ENCODE measurements around the gene KANSL2.
"Not testable (repeated sequence)": the region's sequence is repeated elsewhere in the genome, so short reads cannot be mapped to it uniquely, and the experiment has no call there.

The KANSL2 gene

GRCh38 chr12:48682927-48683326, 889 bp upstream of the KANSL2 start:
- no peak for DNase-seq

- peak in 1 of 2 donors; percentile 12 for DNase-seq
These were observed 481 bp upstream of the KANSL2 start for GRCh38 chr12:48682533-48682905.

GRCh38 chr12:48681399-48681709, 684 bp downstream of the KANSL2 start:
- peak in 1 of 2 donors; percentile 8 for DNase-seq

- no peak for DNase-seq
These were observed 1.2 kb downstream of the KANSL2 start for GRCh38 chr12:48680861-48681260.

GRCh38 chr12:48678551-48679185, 3.4 kb downstream of the KANSL2 start:
- no peak for DNase-seq

- DNase-seq = no peak
These were observed 10.7 kb downstream of the KANSL2 start for GRCh38 chr12:48671231-48671856.

- DNase-seq = no peak
These were observed 13.0 kb downstream of the KANSL2 start for GRCh38 chr12:48668996-48669395.

GRCh38 chr12:48659863-48660262, 22.2 kb downstream of the KANSL2 start:
- DNase-seq = no peak

GRCh38 chr12:48651681-48652080, 30.4 kb downstream of the KANSL2 start:
- DNase-seq = no peak

- DNase-seq = not testable (repeated sequence)
These were observed 36.7 kb downstream of the KANSL2 start for GRCh38 chr12:48645354-48645753.

GRCh38 chr12:48643011-48643410, 39.0 kb downstream of the KANSL2 start:
- DNase-seq = no peak

- DNase-seq = not testable (repeated sequence)
These were observed 40.1 kb downstream of the KANSL2 start for GRCh38 chr12:48641752-48642555.

- DNase-seq = no peak
These were observed 41.2 kb downstream of the KANSL2 start for GRCh38 chr12:48640854-48641253.

GRCh38 chr12:48640428-48640827, 41.6 kb downstream of the KANSL2 start:
- no peak for DNase-seq

GRCh38 chr12:48631071-48631470, 51.0 kb downstream of the KANSL2 start:
- DNase-seq = no peak

- DNase-seq = no peak
These were observed 51.7 kb downstream of the KANSL2 start for GRCh38 chr12:48630346-48630745.

GRCh38 chr12:48629541-48629940, 52.5 kb downstream of the KANSL2 start:
- no peak for DNase-seq

- DNase-seq = no peak
These were observed 54.5 kb downstream of the KANSL2 start for GRCh38 chr12:48627556-48627955.

- DNase-seq = not testable (repeated sequence)
These were observed 59.0 kb downstream of the KANSL2 start for GRCh38 chr12:48622997-48623396.

GRCh38 chr12:48618541-48618940, 63.5 kb downstream of the KANSL2 start:
- DNase-seq = peak; percentile 62 to 78

GRCh38 chr12:48615681-48616080, 66.4 kb downstream of the KANSL2 start:
- DNase-seq = no peak

GRCh38 chr12:48613321-48613720, 68.7 kb downstream of the KANSL2 start:
- no peak for DNase-seq
